Putamen (tissue), 1 donor: ENCODE results near the gene FURIN.
"Not testable (repeated sequence)": the region's sequence is repeated elsewhere in the genome, so short reads cannot be mapped to it uniquely, and the experiment has no call there.

Source experiments
- DNase-seq: peaks from one replicate; pipeline ENCODE4 v3.0.0-alpha.2; 2016; ENCODE audit warnings: low spot score

The FURIN gene

DNA sequence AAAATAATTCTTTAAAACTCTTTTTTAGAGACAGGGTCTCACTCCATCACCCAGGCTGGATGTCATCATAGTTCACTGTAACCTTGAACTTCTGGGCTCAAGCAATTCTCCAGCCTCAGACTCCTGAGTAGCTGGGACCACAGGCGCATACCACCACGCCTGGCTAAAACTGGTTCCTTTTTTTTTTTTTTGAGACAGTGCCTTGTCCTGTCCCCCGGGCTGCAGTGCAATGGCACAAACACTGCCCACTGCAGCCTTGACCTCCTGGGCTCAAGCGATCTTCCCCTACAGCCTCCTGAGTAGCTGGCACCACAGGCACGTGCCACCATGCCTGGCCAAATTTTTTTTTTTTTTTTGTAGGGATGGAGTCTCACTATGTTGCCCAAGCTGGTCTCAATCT is 23.7 kb upstream of the FURIN start:
- no peak for DNase-seq

DNA sequence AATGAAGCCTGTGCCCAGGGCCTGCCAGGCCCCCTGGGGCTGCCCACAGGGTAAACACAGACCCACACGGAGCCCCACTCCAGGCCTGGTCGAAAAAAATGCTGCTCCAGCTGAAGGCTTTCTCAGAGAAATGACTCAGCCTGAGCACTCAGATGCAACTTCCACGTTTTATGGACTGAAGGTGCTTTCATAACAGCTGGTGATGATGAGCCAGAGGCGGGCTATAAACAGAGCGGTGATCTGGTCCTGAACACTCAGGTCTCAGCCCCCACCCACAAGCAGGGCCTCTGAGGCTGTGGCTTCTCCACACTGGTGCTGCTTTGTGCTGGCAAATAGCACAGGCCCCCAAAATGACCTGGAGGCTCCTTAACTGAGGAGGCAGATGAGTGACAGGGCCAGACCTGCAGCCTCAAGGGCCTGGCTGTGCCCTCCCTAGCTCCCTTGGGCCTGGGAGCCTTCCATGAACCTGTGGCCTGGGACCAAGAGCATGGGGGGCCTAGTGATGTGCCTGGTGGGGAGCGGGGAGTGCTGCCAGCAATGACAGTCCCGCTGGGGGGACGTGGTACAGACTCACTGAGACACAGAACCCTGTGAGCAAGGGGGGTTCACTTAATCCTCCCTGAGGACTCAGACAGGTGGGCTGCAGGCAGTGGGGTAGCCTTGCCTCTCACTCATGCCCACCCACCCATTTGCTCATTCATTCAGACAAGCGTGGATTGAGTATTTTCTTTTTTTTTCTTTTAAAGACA is 23.0 kb upstream of the FURIN start:
- no peak for DNase-seq

DNA sequence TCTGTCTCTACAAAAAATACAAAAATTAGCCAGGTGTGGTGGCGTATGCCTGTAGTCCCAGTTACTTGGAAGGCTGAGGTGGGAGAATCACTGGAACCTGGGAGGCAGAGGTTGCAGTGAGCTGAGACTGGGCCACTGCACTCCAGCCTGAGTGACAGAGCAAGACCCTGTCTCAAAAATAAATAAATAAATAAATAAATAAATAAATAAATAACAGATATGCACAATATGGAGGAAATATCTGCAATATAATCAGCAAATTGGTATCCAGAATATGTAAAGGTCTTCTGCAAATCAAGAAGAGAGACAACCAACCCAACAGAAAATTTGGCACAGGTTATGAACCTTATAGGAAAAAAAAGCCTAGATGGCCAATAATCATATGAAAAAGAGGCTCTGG is 19.0 kb upstream of the FURIN start:
- DNase-seq = not testable (repeated sequence)

GRCh38 chr15:90851114-90851513 is 17.3 kb upstream of the FURIN start:
- DNase-seq = no peak

- no peak for DNase-seq
Observed at GRCh38 chr15:90851940-90852339, 16.4 kb upstream of the FURIN start.

DNA sequence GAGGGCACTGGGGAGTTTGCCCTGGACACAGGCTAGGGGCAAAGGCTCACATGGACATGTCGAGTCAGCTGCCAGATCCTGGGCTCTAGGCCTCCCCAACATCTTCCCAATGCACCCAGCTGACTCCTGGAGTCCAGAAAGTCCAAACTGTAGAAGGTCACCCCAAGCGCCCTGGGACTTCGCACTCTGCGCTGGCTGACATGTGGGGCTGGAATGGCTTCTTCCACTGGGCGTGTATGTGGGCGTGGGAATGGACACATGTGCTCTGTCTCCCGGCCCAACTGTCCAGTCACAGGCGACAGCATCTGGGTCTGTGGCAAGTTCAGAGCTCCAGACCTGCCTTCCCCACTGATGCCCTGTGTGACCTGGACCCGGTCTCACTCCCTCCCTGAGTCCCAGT is 13.2 kb upstream of the FURIN start:
- no peak for DNase-seq

GRCh38 chr15:90857337-90857736 is 11.1 kb upstream of the FURIN start:
- no peak for DNase-seq

- DNase-seq = no peak
Observed at GRCh38 chr15:90857883-90858443, 10.4 kb upstream of the FURIN start.

DNA sequence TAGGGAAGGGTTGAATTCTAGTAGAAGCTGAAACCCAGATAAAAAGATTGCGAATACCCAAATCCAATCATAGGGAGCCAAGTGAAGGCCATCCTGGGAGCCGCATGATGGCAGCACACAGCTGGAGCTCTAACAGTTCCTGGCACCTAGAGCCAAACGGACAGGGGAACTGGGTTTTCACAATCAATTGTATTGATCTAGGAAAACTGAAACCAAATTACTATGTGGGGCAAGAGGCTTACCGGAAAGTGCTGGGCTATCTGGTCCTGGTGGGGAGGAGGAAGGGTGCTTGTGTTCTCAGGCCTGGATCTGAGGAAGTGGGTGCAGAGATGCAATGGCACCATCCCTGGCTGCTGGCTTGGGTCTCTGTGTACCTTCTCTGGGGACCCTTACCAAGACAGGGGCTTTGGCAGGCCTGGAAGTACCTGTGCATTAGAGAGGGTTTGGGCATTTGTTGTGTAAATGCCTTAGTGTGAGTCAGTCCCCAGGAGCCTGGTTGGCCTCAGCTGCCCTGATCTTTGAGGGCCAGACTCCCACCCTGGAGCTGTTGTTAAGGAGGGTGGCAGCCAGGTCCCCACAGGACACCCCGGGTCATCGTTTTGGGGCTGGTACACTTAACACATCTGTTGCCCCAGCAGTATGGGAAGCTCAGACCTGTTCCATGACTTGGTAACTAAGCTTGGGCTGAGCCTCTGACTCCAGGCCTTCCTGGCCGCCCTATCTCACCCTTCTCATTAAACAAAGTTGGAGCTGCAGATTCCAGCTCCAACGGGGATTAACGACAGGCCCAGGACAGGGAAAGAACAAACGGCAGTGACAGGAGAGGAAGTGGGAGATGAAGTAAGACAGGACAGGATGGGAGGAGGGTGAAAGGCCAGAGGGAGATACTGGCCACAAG is 8.9 kb upstream of the FURIN start:
- DNase-seq = no peak

GRCh38 chr15:90860450-90860849 is 7.9 kb upstream of the FURIN start:
- no peak for DNase-seq

GRCh38 chr15:90860942-90861675 is 7.3 kb upstream of the FURIN start:
- DNase-seq = no peak

GRCh38 chr15:90862487-90862886 is 5.9 kb upstream of the FURIN start:
- DNase-seq = no peak

GRCh38 chr15:90862964-90863778 is 5.2 kb upstream of the FURIN start:
- DNase-seq = no peak

DNA sequence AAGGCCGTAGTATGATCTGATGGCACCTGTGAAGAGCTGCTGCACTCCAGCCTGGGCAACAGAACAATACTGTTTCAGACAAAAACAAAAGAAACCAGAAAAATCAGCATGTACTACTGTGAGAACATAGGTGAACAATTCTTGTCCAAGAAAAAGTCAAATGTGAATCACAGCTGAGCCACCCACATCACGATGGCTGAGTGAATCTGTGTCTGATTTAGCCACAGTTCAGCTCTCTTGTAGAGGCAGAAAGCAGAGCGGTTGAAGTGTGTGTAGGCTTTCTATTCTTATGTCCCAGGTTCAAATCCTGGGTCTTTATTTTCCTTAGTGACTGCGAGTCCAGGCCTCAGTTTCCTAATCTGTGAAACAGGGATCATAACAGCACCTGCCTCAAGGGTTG is 4.4 kb upstream of the FURIN start:
- DNase-seq = no peak

DNA sequence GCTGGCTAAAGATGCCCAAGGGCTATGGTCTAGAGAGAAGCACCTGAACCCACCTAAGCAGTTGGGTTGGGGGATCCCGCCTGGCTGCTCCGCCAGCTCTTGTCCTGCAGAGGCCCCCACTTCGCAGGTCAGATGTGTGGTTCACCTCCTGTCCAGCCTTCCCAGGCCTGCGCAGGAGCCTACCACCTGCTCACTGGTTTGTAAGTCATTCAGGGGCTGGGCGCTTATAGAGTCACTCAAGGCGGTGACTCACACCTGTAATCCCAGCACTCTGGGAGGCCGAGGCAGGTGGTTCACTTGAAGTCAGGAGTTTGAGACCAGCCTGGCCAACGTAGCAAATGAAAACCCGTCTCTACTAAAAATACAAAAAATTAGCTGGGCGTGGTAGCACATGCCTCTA is 3.9 kb upstream of the FURIN start:
- no peak for DNase-seq

GRCh38 chr15:90865702-90866101 is 2.7 kb upstream of the FURIN start:
- no peak for DNase-seq

GRCh38 chr15:90866161-90866715 is 2.1 kb upstream of the FURIN start:
- DNase-seq = no peak

- no peak for DNase-seq
Observed at GRCh38 chr15:90866800-90867199, 1.6 kb upstream of the FURIN start.

GRCh38 chr15:90869140-90869541 is 753 bp downstream of the FURIN start:
- DNase-seq = no peak

DNA sequence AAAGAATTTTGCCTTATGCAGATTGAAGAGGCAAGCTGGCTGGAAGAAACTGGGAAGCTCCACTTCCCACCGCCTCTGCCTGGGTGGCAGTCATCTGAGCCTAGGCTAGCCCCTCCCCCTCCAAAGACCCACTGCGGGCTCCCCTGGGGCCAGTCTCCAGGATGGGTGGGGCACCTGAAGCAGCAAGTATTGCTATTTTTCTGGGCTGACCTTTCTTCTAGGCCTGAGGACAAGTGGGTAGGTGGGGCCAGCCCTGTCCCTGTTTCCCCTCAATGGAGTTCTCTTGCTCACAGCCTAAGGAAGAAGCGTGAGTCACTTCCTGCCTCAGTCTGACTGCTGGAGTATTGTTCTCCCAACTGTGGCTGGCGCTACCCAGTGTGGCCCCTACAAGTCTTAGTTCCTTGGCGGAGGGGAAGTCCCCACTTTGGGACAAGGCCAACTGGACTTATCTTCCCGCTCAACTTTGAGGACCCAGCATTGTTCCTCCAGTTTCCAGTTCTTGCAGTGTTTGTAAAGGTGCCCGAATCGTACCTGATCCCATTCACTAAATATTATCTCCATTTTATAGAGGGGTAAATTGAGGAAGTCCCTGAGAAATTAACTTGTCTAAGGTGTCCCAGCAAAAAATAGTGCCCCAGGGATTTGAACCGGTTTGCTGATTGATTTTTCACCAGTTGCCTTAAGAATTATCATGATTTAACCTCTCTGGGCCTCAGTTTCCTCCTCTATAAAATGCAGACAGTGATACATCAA is 1.4 kb downstream of the FURIN start:
- no peak for DNase-seq
